ENCODE results near the gene RFX4. TPM values are rescaled to one million over a fixed set of nuclear protein-coding genes. Genes with fewer than 3 reads are reported as not detected.

RFX4 gene
- total and polyA plus RNA-seq, 2 of the 13 experiments (the other 11 are each of a cell fraction or from before 2014, with no cell fraction given) = not detected

DNA sequence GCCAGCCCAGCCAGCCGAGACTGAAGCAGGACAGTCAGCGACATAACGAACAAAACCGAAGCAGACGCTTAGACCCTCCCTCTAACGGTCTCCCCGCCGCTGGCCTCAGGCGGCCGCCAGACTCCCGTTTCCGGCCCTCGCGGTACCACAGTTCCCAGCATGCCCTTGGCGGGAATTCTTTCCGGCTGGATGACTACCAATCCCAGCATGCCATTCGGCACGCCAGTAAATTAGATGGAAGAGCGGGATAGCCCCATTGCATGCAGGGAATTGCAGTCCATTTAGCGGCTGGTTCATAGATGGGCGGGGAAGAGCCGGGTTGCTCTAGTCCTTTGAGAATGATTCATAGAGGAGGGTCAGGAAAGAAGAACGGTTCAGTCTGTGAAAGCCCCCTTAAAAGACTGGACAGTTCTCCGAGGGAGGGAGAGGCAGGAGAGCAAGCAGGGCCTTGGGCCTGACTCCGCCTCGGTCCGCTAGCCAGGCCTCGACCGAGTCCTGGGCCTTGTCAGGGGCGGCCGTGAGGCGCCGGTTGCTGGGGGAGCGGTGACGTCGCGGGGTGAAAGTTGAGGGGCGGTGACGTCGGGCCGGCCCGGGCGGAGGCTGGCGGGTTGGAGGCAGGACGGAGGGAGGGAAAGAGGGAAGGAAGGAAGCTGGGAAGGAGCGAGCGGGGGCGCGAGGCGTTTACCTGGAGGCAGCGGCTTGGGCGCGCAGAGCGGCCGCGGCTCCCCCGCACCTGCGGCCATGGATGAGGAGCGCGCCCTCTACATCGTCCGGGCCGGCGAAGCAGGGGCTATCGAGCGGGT lies 191.4 kb downstream of the RFX4 start, which contains the start of gene RIC8B (continued):
- TF ChIP-seq, protein P1, sequence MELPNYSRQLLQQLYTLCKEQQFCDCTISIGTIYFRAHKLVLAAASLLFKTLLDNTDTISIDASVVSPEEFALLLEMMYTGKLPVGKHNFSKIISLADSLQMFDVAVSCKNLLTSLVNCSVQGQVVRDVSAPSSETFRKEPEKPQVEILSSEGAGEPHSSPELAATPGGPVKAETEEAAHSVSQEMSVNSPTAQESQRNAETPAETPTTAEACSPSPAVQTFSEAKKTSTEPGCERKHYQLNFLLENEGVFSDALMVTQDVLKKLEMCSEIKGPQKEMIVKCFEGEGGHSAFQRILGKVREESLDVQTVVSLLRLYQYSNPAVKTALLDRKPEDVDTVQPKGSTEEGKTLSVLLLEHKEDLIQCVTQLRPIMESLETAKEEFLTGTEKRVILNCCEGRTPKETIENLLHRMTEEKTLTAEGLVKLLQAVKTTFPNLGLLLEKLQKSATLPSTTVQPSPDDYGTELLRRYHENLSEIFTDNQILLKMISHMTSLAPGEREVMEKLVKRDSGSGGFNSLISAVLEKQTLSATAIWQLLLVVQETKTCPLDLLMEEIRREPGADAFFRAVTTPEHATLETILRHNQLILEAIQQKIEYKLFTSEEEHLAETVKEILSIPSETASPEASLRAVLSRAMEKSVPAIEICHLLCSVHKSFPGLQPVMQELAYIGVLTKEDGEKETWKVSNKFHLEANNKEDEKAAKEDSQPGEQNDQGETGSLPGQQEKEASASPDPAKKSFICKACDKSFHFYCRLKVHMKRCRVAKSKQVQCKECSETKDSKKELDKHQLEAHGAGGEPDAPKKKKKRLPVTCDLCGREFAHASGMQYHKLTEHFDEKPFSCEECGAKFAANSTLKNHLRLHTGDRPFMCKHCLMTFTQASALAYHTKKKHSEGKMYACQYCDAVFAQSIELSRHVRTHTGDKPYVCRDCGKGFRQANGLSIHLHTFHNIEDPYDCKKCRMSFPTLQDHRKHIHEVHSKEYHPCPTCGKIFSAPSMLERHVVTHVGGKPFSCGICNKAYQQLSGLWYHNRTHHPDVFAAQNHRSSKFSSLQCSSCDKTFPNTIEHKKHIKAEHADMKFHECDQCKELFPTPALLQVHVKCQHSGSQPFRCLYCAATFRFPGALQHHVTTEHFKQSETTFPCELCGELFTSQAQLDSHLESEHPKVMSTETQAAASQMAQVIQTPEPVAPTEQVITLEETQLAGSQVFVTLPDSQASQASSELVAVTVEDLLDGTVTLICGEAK (IDR thresholded peaks at IDR 0.05) = no peak
- TF ChIP-seq, protein P1 (CRISPR knock-in tag; IDR thresholded peaks at IDR 0.05) = no peak; the same call in 1 of the 2 replicates
- TF ChIP-seq ZNF160 (CRISPR knock-in tag; IDR thresholded peaks at IDR 0.05) (0 out of 2 replicates have a peak, but pooled peaks have one; percentile 28), ZNF781 (CRISPR knock-in tag; IDR thresholded peaks at IDR 0.05; ENCODE audit: borderline replicate concordance, not compliant biosample characterization) (no peak), U2AF1 (optimal IDR thresholded peaks at IDR 0.05; ENCODE audit: low read depth, low read length) (no peak), RXRA (CRISPR knock-in tag; IDR thresholded peaks at IDR 0.05) (no peak; the same call in 1 of the 2 replicates), CHD4 (IDR thresholded peaks at IDR 0.05; ENCODE audit: borderline replicate concordance, low read length) (no peak), PCBP2 (optimal IDR thresholded peaks at IDR 0.05; ENCODE audit: low read depth, low read length, poor library complexity, severe bottlenecking) (no peak), KDM4B (CRISPR knock-in tag; IDR thresholded peaks at IDR 0.05) (peak; percentile 46; the same call in 1 of the 2 replicates), MAF1 (CRISPR knock-in tag; IDR thresholded peaks at IDR 0.05; ENCODE audit: borderline replicate concordance) (0 out of 2 replicates have a peak, but pooled peaks have one; percentile 50), TEF (CRISPR knock-in tag; IDR thresholded peaks at IDR 0.05) (no peak), ZNF749 (CRISPR knock-in tag; IDR thresholded peaks at IDR 0.05; ENCODE audit: borderline replicate concordance) (no peak)
- TF ChIP-seq, protein P2, sequence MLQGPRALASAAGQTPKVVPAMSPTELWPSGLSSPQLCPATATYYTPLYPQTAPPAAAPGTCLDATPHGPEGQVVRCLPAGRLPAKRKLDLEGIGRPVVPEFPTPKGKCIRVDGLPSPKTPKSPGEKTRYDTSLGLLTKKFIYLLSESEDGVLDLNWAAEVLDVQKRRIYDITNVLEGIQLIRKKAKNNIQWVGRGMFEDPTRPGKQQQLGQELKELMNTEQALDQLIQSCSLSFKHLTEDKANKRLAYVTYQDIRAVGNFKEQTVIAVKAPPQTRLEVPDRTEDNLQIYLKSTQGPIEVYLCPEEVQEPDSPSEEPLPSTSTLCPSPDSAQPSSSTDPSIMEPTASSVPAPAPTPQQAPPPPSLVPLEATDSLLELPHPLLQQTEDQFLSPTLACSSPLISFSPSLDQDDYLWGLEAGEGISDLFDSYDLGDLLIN (CRISPR knock-in tag; IDR thresholded peaks at IDR 0.05; ENCODE audit: borderline replicate concordance) = 0 out of 2 replicates have a peak, but pooled peaks have one; percentile 40
- TF ChIP-seq, protein P3, sequence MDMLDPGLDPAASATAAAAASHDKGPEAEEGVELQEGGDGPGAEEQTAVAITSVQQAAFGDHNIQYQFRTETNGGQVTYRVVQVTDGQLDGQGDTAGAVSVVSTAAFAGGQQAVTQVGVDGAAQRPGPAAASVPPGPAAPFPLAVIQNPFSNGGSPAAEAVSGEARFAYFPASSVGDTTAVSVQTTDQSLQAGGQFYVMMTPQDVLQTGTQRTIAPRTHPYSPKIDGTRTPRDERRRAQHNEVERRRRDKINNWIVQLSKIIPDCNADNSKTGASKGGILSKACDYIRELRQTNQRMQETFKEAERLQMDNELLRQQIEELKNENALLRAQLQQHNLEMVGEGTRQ (IDR thresholded peaks at IDR 0.05; ENCODE audit: low read depth, low read length) = no peak
- TF ChIP-seq, protein P3 (CRISPR knock-in tag; IDR thresholded peaks at IDR 0.05; ENCODE audit: borderline replicate concordance) = no peak
